Measurements from ENCODE around the gene POC1B. TPM values are rescaled to one million over a fixed set of nuclear protein-coding genes. Genes with fewer than 3 reads are reported as not detected.

Gene POC1B
- polyA plus RNA-seq, 1 donor from 2014 or later: 10.0 TPM

GRCh38 chr12:89453121-89453978 is 72.5 kb downstream of the POC1B start:
- H2AFZ ChIP-seq (ENCODE audit: low read depth, low read length): no peak overlapping the region
- no peak overlapping the region for H3K9ac ChIP-seq (ENCODE audit: low read length)

GRCh38 chr12:89451841-89452251 is 74.0 kb downstream of the POC1B start:
- Histone ChIP-seq H3K36me3 (ENCODE audit: insufficient read depth, low read length) (no peaks in the 10 kb centered on the region), H4K20me1 (ENCODE audit: insufficient read depth) (no peaks in the 10 kb centered on the region), H2AFZ (ENCODE audit: low read depth, low read length) (no peak overlapping the region), H3K79me2 (replicated peaks; ENCODE audit: insufficient read depth, low read length) (no peaks in the 10 kb centered on the region), H3K27ac (ENCODE audit: low read length) (peak overlapping the region; percentile 22), H3K9me2 (ENCODE audit: insufficient read depth, low read length) (no peaks in the 10 kb centered on the region), H3K27me3 (ENCODE audit: insufficient read depth, low read depth, low read length) (no peaks in the 10 kb centered on the region), H3K9ac (ENCODE audit: low read length) (no peak overlapping the region), H3F3A (ENCODE audit: insufficient read depth, low read length, poor library complexity, severe bottlenecking) (no peaks in the 10 kb centered on the region), H3K9me3 (ENCODE audit: low read length) (no peaks in the 10 kb centered on the region), H3K4me3 (ENCODE audit: low read length) (peak overlapping the region; percentile 25), H3K4me2 (ENCODE audit: low read length) (no peak overlapping the region)
- TF ChIP-seq TAF1 (IDR thresholded peaks at IDR 0.05; ENCODE audit: low read depth) (no peak), SMC3 (conservative IDR thresholded peaks at IDR 0.05; ENCODE audit: poor library complexity) (no peak), POLR2AphosphoS5 (IDR thresholded peaks at IDR 0.05) (peak; percentile 43), REST (IDR thresholded peaks at IDR 0.05; ENCODE audit: borderline replicate concordance) (no peak), CTCF (IDR thresholded peaks at IDR 0.05; ENCODE audit: poor library complexity, severe bottlenecking) (no peak), EZH2 (IDR thresholded peaks at IDR 0.05; ENCODE audit: borderline replicate concordance, insufficient read depth, low read length, poor library complexity, severe bottlenecking) (no peak), MXI1 (conservative IDR thresholded peaks at IDR 0.05; ENCODE audit: poor library complexity, severe bottlenecking) (no peak)

More at GRCh38 chr12:89453121-89453978, 72.5 kb downstream of the POC1B start:
- no peak overlapping the region for H3K27ac ChIP-seq (ENCODE audit: low read length)
- H3K79me2 ChIP-seq (replicated peaks; ENCODE audit: insufficient read depth, low read length): no peaks in the 10 kb centered on the region
- no peaks in the 10 kb centered on the region for H3K9me2 ChIP-seq (ENCODE audit: insufficient read depth, low read length)
- H3K27me3 ChIP-seq (ENCODE audit: insufficient read depth, low read depth, low read length): no peaks in the 10 kb centered on the region
- no peak overlapping the region for H3K4me2 ChIP-seq (ENCODE audit: low read length)
- H3K9me3 ChIP-seq (ENCODE audit: low read length): no peaks in the 10 kb centered on the region
- H3K36me3 ChIP-seq (ENCODE audit: insufficient read depth, low read length): no peaks in the 10 kb centered on the region
- H4K20me1 ChIP-seq (ENCODE audit: insufficient read depth): no peaks in the 10 kb centered on the region
- H3K4me3 ChIP-seq (ENCODE audit: low read length): no peak overlapping the region
- no peaks in the 10 kb centered on the region for H3F3A ChIP-seq (ENCODE audit: insufficient read depth, low read length, poor library complexity, severe bottlenecking)
- no peak for TF ChIP-seq MXI1 (conservative IDR thresholded peaks at IDR 0.05; ENCODE audit: poor library complexity, severe bottlenecking)

GRCh38 chr12:89450907-89451306 is 74.9 kb downstream of the POC1B start:
- Histone ChIP-seq H3K36me3 (ENCODE audit: insufficient read depth, low read length) (no peaks in the 10 kb centered on the region), H3K27ac (ENCODE audit: low read length) (no peak overlapping the region), H3K9ac (ENCODE audit: low read length) (no peak overlapping the region), H3K27me3 (ENCODE audit: insufficient read depth, low read depth, low read length) (no peaks in the 10 kb centered on the region), H3K79me2 (replicated peaks; ENCODE audit: insufficient read depth, low read length) (no peaks in the 10 kb centered on the region), H3K9me3 (ENCODE audit: low read length) (no peaks in the 10 kb centered on the region), H3K4me3 (ENCODE audit: low read length) (no peak overlapping the region), H3F3A (ENCODE audit: insufficient read depth, low read length, poor library complexity, severe bottlenecking) (no peaks in the 10 kb centered on the region), H2AFZ (ENCODE audit: low read depth, low read length) (no peak overlapping the region), H4K20me1 (ENCODE audit: insufficient read depth) (no peaks in the 10 kb centered on the region), H3K9me2 (ENCODE audit: insufficient read depth, low read length) (no peaks in the 10 kb centered on the region), H3K4me2 (ENCODE audit: low read length) (no peak overlapping the region)
- TF ChIP-seq EZH2 (IDR thresholded peaks at IDR 0.05; ENCODE audit: borderline replicate concordance, insufficient read depth, low read length, poor library complexity, severe bottlenecking) (no peak), POLR2AphosphoS5 (IDR thresholded peaks at IDR 0.05) (no peak), REST (IDR thresholded peaks at IDR 0.05; ENCODE audit: borderline replicate concordance) (no peak), CTCF (IDR thresholded peaks at IDR 0.05; ENCODE audit: poor library complexity, severe bottlenecking) (no peak), MXI1 (conservative IDR thresholded peaks at IDR 0.05; ENCODE audit: poor library complexity, severe bottlenecking) (no peak), EP300 (conservative IDR thresholded peaks at IDR 0.05; ENCODE audit: poor library complexity, severe bottlenecking) (no peak), RAD21 (conservative IDR thresholded peaks at IDR 0.05) (no peak)

Measured in neural cell (in vitro differentiated cells).